GM13976 (cell line): Measurements from ENCODE around the gene B9D1.

Experiments
- DNase-seq: peaks from one replicate; pipeline ENCODE4 v3.0.0; 2012; ENCODE audit warnings: low spot score
- CTCF ChIP-seq: IDR thresholded peaks from 2 replicates; pipeline ENCODE4 v1.5.1; 2012; ENCODE audit warnings: borderline replicate concordance, mild to moderate bottlenecking; ENCODE audit not compliant: insufficient read depth; ENCODE audit errors: extremely low read depth, missing control alignments, control extremely low read depth
- in situ Hi-C: fragments of 300-500 bp; cut with MboI; formaldehyde crosslinking; loops from one replicate; pipeline ENCODE4 v1.12.0; 2022; ENCODE audit warnings: low sequenced_read_pairs, mixed read lengths, inconsistent platforms; ENCODE audit not compliant: unreplicated experiment

Gene B9D1

GRCh38 chr17:19341641-19342610 is 20.6 kb downstream of the B9D1 start:
- in situ Hi-C loops = no loop called here
- DNase-seq = peak; percentile 32
- no peak for TF ChIP-seq CTCF

GRCh38 chr17:19341211-19341631 is 21.3 kb downstream of the B9D1 start:
- no peak for TF ChIP-seq CTCF
- in situ Hi-C loops = no loop called here

GRCh38 chr17:19339341-19339815 is 23.1 kb downstream of the B9D1 start:
- no peak for DNase-seq
- in situ Hi-C loops = no loop called here
- no peak for TF ChIP-seq CTCF

More at GRCh38 chr17:19341211-19341631, 21.3 kb downstream of the B9D1 start:
- no peak for DNase-seq

DNA sequence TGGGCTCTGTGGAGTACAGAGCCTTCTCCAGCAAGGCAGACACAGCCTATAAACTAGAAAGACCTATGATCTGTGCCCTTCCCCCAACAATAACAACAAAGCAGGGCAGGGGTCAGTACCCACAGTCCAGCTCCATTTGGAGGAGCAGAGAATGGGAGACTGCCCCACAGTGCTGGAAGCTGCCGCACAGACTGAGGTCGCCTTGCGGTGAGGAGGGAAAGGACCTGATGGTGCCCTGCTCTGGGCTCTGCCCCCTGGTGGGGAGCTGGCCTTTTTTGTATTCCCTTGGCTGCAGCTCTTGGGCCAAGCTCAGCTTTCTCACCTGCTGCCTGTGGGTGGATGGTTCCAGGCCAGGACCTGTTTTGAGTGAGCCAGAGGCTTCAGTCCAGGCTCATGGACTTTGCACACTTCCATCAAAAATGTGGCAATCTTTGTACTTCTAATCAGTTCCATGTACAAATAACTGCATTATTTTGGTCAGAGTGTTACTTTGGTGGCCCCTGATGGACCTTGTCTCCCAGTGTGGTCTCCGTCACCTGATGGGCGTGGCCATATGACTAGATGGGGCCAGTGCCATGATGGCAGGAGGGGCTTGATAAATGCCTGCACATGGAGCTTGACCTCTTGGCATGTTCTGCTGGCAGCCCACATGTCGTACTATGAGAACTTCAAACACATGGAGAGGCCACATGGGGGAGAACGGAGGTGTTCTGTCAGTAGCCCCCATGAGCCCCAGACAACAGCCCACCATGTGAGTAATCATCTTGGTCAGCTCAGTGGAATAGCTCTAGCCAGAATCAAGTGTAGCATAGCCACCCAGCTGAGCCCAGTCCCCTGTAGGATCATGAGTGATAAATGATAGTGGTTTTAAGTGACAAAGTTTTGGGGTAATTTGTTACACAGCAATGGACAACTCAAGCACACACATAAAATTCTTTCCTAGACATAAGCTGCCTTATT is 24.2 kb downstream of the B9D1 start:
- peak; percentile 49 for TF ChIP-seq CTCF
- DNase-seq = peak; percentile 84
- in situ Hi-C loops = no loop called here

GRCh38 chr17:19337712-19338023 is 24.9 kb downstream of the B9D1 start:
- no peak for TF ChIP-seq CTCF
- no peak for DNase-seq
- in situ Hi-C loops = no loop called here
